HG03045 (cell line): Measurements from ENCODE around the gene CSRP3.
"Not testable (repeated sequence)": the region's sequence is repeated elsewhere in the genome, so short reads cannot be mapped to it uniquely, and the experiment has no call there.

Source experiments
- ATAC-seq: cut with Tn5 transposase; IDR thresholded peaks from one replicate; pipeline ENCODE4 v1.9.1; 2021; ENCODE audit warnings: mild to moderate bottlenecking, moderate library complexity; ENCODE audit not compliant: unreplicated experiment

CSRP3 gene

DNA sequence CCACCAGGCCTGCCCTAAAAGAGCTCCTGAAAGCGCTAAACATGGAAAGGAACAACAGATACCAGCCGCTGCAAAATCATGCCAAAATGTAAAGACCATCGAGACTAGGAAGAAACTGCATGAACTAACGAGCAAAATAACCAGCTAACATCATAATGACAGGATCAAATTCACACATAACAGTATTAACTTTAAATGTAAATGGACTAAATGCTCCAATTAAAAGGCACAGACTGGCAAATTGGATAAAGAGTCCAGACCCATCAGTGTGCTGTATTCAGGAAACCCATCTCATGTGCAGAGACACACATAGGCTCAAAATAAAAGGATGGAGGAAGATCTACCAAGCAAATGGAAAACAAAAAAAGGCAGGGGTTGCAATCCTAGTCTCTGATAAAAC lies 64.9 kb downstream of the CSRP3 start:
- not testable (repeated sequence) for ATAC-seq

DNA sequence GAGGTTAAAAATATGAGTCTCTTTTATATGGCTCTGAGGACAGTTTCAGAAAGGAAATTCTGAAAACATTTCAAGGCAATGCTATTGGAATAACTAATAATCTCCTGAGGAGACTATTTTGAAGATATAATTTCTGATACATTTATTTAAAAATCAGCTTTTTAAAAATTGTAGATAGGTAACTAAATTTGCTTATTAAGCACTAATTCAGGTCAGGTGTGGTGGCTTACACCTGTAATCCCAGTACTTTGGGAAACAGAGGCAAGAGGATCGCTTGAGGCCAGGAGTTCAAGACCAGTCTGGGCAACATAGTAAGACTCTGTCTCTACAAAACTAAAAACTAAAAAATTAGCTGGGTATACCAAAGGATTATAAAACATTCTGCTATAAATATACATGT lies 67.8 kb downstream of the CSRP3 start:
- ATAC-seq = no peak
